ENCODE data around the gene DDX49. TPM values are rescaled to one million over a fixed set of nuclear protein-coding genes. Genes with fewer than 3 reads are reported as not detected.
A peak's percentile ranks its signal among the peaks of the same experiment; 100 is the strongest.
"Not testable (repeated sequence)": the region's sequence is repeated elsewhere in the genome, so short reads cannot be mapped to it uniquely, and the experiment has no call there.

The DDX49 gene
- total RNA-seq, 6 donors from 2014 or later, result 22.5 to 46.7 (median 40.1) TPM

DNA sequence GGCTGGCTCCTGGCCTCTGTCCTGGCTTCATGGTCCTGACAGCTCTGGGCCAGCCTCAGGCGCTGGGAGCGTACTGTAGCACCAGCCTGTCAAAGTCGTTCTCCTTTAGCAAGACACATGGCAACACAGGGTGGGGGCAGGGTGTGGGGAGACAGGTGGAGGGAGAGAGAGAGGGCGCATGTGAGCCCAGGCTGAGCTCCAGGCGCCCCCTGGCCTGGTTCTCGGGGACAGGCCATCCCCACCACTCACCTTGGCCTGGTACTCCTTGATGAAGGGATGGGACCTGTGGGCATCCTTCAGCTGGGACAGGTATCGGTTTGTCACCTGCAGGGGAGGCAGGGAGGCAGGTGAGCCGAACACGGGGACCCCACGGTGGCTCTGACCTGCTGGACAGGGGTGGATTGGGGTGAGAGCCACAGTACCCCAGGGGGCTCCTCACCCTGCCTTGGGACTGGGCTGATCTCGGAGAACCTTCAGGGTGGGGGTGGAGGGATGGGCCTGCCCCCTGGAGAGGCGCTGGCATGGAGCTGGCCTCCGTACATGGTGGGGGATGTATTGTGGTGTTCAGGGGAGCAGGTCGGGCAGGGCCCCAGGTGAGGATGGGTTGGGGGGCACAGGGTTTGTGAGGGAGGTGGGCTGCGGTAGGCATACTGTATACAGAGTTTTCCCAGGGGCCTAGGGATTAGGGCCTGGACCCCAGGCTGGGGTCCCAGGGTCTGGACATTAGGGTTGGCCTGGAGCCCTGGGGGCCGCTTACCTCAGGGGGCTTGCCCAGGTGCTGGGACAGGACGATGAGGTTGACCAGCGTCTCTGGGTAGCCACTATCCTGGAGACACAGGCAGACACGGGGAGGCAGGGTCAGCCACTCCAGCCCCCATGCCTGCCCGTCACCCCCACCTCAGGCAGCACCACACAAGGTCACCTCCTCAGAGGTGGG lies 19.6 kb upstream of the DDX49 start:
- peak in 1 of 2 donors; percentile 2 for ATAC-seq (ENCODE audit: low FRiP score in 2 of 2)
- 91 to 96% methylated on average over 9 to 19 of the region's 20 CpGs for WGBS, 2 donors
- H3K36me3 ChIP-seq, result peaks cover 4 to 54% (median 48%) of the 10 kb centered on the region in 4 donors

DNA sequence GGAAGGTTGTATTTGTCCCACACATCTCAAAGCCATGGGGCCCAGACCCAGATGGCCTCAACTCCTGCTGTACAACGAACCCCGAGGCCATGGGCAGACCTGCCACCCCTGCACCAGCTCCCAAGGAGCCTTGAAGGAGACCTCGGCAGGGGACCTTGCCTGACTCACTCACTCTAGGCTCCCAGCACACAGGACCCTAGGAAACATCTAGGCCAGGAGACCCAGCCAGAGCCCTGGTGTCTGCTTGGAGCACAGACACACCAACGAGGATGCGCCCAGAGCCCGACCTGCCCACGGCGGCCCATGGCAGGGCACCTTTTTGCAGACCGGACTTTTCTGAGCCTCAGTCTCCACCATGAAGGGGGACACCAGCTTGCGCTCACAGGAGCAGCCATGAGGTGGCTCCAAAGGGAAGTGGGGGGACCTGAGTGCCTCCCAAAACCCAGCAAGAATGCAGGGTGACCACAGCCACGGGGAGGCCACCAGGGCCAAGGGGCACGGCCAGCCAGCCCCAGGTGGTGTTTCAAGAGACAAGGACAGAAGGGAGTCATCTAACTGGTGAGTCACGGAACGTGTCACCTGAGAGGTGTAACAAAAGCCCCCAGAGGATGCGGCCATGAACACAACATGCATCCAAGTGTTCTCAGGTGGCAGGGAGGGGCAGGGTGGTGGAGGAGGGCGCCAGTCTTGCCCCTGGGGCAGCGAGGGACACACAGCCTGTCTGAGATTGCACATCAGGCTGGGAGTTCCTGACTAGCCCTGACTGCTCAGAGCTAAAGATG lies 18.6 kb upstream of the DDX49 start:
- no peaks in the 10 kb centered on the region for H3K9me3 ChIP-seq
- no peak overlapping the region for H3K27ac ChIP-seq
- WGBS, 2 donors, result 90 to 96% methylated on average over 14 to 16 of the region's 17 CpGs
- peak in 1 of 2 donors; percentile 60 for DNase-seq
- no peak overlapping the region for H3K4me3 ChIP-seq
- peaks cover 6 to 63% (median 57%) of the 10 kb centered on the region in 4 donors for H3K36me3 ChIP-seq
- H3K27me3 ChIP-seq, result peaks cover 0 to 8% (median 1%) of the 10 kb centered on the region in 4 donors
- no peak for ATAC-seq (ENCODE audit: low FRiP score in 2 of 2)
- TF ChIP-seq POLR2A (IDR thresholded peaks at IDR 0.05) (no peak), POLR2AphosphoS5 (IDR thresholded peaks at IDR 0.05) (no peak), EP300 (IDR thresholded peaks at IDR 0.05) (no peak)
- TF ChIP-seq, protein P1, sequence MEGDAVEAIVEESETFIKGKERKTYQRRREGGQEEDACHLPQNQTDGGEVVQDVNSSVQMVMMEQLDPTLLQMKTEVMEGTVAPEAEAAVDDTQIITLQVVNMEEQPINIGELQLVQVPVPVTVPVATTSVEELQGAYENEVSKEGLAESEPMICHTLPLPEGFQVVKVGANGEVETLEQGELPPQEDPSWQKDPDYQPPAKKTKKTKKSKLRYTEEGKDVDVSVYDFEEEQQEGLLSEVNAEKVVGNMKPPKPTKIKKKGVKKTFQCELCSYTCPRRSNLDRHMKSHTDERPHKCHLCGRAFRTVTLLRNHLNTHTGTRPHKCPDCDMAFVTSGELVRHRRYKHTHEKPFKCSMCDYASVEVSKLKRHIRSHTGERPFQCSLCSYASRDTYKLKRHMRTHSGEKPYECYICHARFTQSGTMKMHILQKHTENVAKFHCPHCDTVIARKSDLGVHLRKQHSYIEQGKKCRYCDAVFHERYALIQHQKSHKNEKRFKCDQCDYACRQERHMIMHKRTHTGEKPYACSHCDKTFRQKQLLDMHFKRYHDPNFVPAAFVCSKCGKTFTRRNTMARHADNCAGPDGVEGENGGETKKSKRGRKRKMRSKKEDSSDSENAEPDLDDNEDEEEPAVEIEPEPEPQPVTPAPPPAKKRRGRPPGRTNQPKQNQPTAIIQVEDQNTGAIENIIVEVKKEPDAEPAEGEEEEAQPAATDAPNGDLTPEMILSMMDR (IDR thresholded peaks at IDR 0.05), result no peak
- H3K4me1 ChIP-seq, result peaks cover 5 to 7% (median 6%) of the 10 kb centered on the region in 4 donors

More for the DNA sequence above, 19.6 kb upstream of the DDX49 start:
- Histone ChIP-seq H3K4me3 (no peak overlapping the region), H3K9me3 (no peaks in the 10 kb centered on the region), H3K4me1 (peaks cover 13 to 16% (median 14%) of the 10 kb centered on the region in 4 donors), H3K27ac (no peak overlapping the region), H3K27me3 (peaks cover 0 to 17% (median 9%) of the 10 kb centered on the region in 4 donors)
- DNase-seq, result no peak
- TF ChIP-seq POLR2AphosphoS5 (IDR thresholded peaks at IDR 0.05) (no peak), POLR2A (IDR thresholded peaks at IDR 0.05) (no peak), EP300 (IDR thresholded peaks at IDR 0.05) (no peak)
- TF ChIP-seq, protein P1 (IDR thresholded peaks at IDR 0.05), result no peak

DNA sequence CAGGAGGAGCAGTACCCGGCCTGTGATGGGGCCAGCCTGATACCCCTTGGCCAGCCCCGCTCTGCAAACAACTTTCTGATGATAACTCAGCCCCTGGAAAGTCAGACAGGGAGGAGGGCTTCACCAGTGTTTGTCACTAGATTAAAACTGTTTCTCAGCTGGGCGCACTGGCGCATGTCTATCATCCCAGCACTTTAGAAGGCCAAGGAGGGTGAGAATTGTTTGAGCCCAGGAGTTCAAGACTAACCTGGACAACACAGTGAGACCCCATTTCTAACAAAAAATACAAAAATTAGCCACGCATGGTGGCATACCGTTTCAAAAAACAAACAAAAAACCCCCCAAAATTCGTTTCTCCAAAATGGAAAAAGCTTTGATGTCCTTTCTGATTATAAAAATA lies 18.0 kb upstream of the DDX49 start:
- Histone ChIP-seq H3K9me3 (no peaks in the 10 kb centered on the region), H3K27ac (no peak overlapping the region), H3K4me1 (peaks cover under 1 to 2% (median 2%) of the 10 kb centered on the region in 4 donors), H3K27me3 (peaks cover 0 to 3% (median 0%) of the 10 kb centered on the region in 4 donors), H3K4me3 (no peak overlapping the region), H3K36me3 (peaks cover 6 to 69% (median 63%) of the 10 kb centered on the region in 4 donors)
- ATAC-seq (ENCODE audit: low FRiP score in 2 of 2) (no peak), DNase-seq (no peak)
- 91 to 93% methylated on average over 5 to 7 of the region's 7 CpGs for WGBS, 2 donors
- TF ChIP-seq, protein P1 (IDR thresholded peaks at IDR 0.05), result no peak
- TF ChIP-seq POLR2AphosphoS5 (IDR thresholded peaks at IDR 0.05), result no peak
- no peak for TF ChIP-seq EP300 (IDR thresholded peaks at IDR 0.05)
- no peak for TF ChIP-seq POLR2A (IDR thresholded peaks at IDR 0.05)

DNA sequence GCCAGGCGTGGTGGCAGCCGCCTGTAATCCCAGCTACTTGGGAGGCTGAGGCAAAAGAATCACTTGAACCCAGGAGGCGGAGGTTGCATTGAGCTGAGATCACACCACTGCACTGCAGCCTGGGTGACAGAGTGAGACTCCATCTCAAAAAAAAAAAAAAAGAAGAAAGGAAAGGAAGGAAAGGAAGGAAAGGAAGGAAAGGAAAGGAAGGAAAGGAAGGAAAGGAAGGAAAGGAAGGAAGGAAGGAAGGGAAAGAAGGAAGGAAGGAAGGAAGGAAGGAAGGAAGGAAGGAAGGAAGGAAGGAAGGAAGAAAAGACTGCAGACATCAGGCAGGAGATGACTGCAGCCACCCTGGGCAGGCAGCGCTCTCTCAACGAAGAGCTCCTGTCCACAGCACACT lies 17.0 kb upstream of the DDX49 start:
- not testable (repeated sequence) for H3K27me3 ChIP-seq; H3K4me3 ChIP-seq; ATAC-seq (ENCODE audit: low FRiP score in 2 of 2); DNase-seq; H3K9me3 ChIP-seq; H3K4me1 ChIP-seq; H3K27ac ChIP-seq
- H3K36me3 ChIP-seq, result peaks cover 6 to 78% (median 72%) of the 10 kb centered on the region in 4 donors
- WGBS, 2 donors, result 95 to 96% methylated on average over 5 of the region's 5 CpGs

Measured in upper lobe of left lung (tissue), 6 donors.